ENCODE measurements around the gene OASL. TPM values are rescaled to one million over a fixed set of nuclear protein-coding genes. Genes with fewer than 3 reads are reported as not detected.

The OASL gene
- total and polyA plus RNA-seq, 2 of the 4 experiments (the other 2 are of a cell fraction) = under 0.01 to 0.05 TPM

DNA sequence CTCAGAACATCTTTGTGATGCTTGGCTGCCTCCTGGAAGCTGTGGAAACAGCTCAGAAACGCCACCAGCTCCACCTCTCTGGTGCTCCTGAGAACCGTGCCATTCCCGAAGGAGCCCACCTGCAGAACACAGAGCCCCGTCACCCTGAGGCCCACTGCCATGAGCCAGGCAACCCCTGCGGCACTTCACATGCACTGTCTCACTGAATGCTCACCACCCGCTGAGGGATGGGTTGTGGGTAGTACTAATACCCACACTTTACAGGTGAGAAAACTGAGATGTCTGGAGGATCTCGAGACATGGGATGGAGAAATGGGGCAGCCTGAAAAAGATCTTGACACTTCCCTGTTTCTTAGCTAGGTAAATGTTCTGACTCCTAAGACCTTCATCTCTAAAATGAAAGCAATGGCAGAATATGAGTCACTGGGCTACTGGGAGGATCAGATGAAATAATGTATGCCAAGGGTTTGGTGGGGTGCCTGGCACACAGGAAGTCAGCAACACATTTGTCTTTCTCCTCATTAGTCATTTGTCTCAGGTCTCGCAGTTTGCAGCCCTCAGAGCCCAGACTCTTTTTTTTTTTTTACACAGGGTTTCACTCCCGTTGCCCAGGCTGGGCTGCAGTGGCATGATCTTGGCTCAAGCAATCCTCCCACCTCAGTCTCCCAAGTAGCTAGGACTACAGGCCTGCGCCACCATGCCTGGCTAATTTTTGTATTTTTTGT lies 5.3 kb downstream of the OASL start:
- WGBS, 2 experiments (ENCODE audit: extremely low coverage in 2 of 2, insufficient read length in 1 of 2) = 35% methylated on average over 2 of the region's 10 CpGs; no CpG with 5 or more reads in 1 of the 2 experiments
- Histone ChIP-seq H3K27ac (ENCODE audit: insufficient read depth, low read length) (no peak overlapping the region), H2BK5ac (ENCODE audit: low read depth, low read length, poor library complexity, severe bottlenecking) (no peak overlapping the region), H4K5ac (ENCODE audit: low read depth, low read length) (no peak overlapping the region), H3K4me1 (ENCODE audit: control insufficient read depth, insufficient read depth, low read length) (no peaks in the 10 kb centered on the region), H3K36me3 (ENCODE audit: control insufficient read depth, insufficient read depth, low read length) (no peaks in the 10 kb centered on the region), H3K79me1 (ENCODE audit: low read depth in 1 of 2, low read length in 2 of 2) (no peaks in the 10 kb centered on the region), H3K9me1 (ENCODE audit: insufficient read depth, low read length) (0 out of 2 replicates have a peak, but pooled peaks cover 2% of the 10 kb centered on the region), H3K4ac (ENCODE audit: low read depth, low read length) (no peak overlapping the region), H2AFZ (replicated peaks; ENCODE audit: low read length, poor library complexity) (no peak overlapping the region), H2BK15ac (ENCODE audit: low read depth, low read length) (no peak overlapping the region), H4K20me1 (ENCODE audit: insufficient read depth, low read length) (no peaks in the 10 kb centered on the region), H3K4me2 (ENCODE audit: low read depth, low read length) (no peak overlapping the region), H2AK9ac (replicated peaks; ENCODE audit: low read depth, low read length, poor library complexity) (no peak overlapping the region), H3K18ac (ENCODE audit: low read depth, low read length) (no peak overlapping the region), H3K9ac (ENCODE audit: low read depth, low read length) (no peak overlapping the region), H3K9me3 (ENCODE audit: control insufficient read depth, insufficient read depth, low read length) (no peaks in the 10 kb centered on the region), H3K4me3 (ENCODE audit: insufficient read depth, low read depth, low read length) (no peak overlapping the region), H2BK120ac (ENCODE audit: low read depth, low read length) (no peak overlapping the region), H2AK5ac (ENCODE audit: low read depth, low read length) (no peak overlapping the region), H3K14ac (replicated peaks; ENCODE audit: low read depth, low read length) (no peak overlapping the region), H3K27me3 (ENCODE audit: control insufficient read depth, insufficient read depth, low read length) (peaks cover 8% of the 10 kb centered on the region; the same call in 1 of the 2 replicates), H4K91ac (ENCODE audit: insufficient read depth, low read depth, low read length) (no peak overlapping the region), H3K56ac (ENCODE audit: extremely low read depth, insufficient read depth, low read length) (no peak overlapping the region), H3K23ac (ENCODE audit: low read depth, low read length) (no peak overlapping the region), H4K8ac (ENCODE audit: low read depth in 2 of 2, low read length in 2 of 2) (no peak overlapping the region), H2BK20ac (ENCODE audit: low read depth, low read length) (no peak overlapping the region)
- intact Hi-C loops (cut with micrococcal nuclease) = no loop called here
- in situ Hi-C loops (cut with MboI; ENCODE audit: low sequenced_read_pairs) = no loop called here
- POLR2A ChIA-PET (ENCODE audit: unreplicated experiment) = no interaction called here
- 0 out of 2 replicates have a peak, but pooled peaks have one; percentile 32 for ATAC-seq (ENCODE audit: low read depth)
- BruUV-seq (replicated peaks) = no TSS peak
- CTCF ChIA-PET = interaction anchor here (0.6 kb wide), 1 partner anchor 1966 kb away, joined by 3 read pairs; no protein-coding TSS in a partner anchor
- dilution Hi-C loops (cut with HindIII; ENCODE audit: low sequenced_read_pairs, unreplicated experiment) = no loop called here
- no peak for DNase-seq
- TF ChIP-seq MXI1 (IDR thresholded peaks at IDR 0.05; ENCODE audit: borderline replicate concordance, low read depth, low read length) = no peak
- no peak for TF ChIP-seq FOS (IDR thresholded peaks at IDR 0.05; ENCODE audit: low read depth, low read length)
- no peak for TF ChIP-seq BHLHE40 (IDR thresholded peaks at IDR 0.05; ENCODE audit: low read depth, low read length)
- no peak for TF ChIP-seq RFX5 (IDR thresholded peaks at IDR 0.05; ENCODE audit: low read depth, low read length)
- no peak for TF ChIP-seq CHD1 (IDR thresholded peaks at IDR 0.05; ENCODE audit: low read depth, low read length)
- TF ChIP-seq RCOR1 (IDR thresholded peaks at IDR 0.05; ENCODE audit: insufficient replicate concordance, low read length) = no peak
- TF ChIP-seq, protein P1, sequence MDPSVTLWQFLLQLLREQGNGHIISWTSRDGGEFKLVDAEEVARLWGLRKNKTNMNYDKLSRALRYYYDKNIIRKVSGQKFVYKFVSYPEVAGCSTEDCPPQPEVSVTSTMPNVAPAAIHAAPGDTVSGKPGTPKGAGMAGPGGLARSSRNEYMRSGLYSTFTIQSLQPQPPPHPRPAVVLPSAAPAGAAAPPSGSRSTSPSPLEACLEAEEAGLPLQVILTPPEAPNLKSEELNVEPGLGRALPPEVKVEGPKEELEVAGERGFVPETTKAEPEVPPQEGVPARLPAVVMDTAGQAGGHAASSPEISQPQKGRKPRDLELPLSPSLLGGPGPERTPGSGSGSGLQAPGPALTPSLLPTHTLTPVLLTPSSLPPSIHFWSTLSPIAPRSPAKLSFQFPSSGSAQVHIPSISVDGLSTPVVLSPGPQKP (IDR thresholded peaks at IDR 0.05; ENCODE audit: borderline replicate concordance, low read depth, low read length) = no peak
- no peak for TF ChIP-seq SMC3 (IDR thresholded peaks at IDR 0.05; ENCODE audit: low read depth, low read length)
- TF ChIP-seq USF2 (IDR thresholded peaks at IDR 0.05; ENCODE audit: low read depth, low read length) = no peak
- TF ChIP-seq MAFK (IDR thresholded peaks at IDR 0.05; ENCODE audit: low read depth, low read length) = no peak
- TF ChIP-seq POLR2A (IDR thresholded peaks at IDR 0.05; ENCODE audit: low read depth, low read length) = no peak
- TF ChIP-seq MAZ (IDR thresholded peaks at IDR 0.05; ENCODE audit: borderline replicate concordance, low read depth, low read length) = no peak
- TF ChIP-seq, protein P2, sequence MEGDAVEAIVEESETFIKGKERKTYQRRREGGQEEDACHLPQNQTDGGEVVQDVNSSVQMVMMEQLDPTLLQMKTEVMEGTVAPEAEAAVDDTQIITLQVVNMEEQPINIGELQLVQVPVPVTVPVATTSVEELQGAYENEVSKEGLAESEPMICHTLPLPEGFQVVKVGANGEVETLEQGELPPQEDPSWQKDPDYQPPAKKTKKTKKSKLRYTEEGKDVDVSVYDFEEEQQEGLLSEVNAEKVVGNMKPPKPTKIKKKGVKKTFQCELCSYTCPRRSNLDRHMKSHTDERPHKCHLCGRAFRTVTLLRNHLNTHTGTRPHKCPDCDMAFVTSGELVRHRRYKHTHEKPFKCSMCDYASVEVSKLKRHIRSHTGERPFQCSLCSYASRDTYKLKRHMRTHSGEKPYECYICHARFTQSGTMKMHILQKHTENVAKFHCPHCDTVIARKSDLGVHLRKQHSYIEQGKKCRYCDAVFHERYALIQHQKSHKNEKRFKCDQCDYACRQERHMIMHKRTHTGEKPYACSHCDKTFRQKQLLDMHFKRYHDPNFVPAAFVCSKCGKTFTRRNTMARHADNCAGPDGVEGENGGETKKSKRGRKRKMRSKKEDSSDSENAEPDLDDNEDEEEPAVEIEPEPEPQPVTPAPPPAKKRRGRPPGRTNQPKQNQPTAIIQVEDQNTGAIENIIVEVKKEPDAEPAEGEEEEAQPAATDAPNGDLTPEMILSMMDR (conservative IDR thresholded peaks at IDR 0.05; ENCODE audit: low read depth, low read length) = no peak
- no peak for TF ChIP-seq NFE2L2 (IDR thresholded peaks at IDR 0.05; ENCODE audit: low read depth, low read length)
- no peak for TF ChIP-seq RAD21 (IDR thresholded peaks at IDR 0.05; ENCODE audit: low read length)

All from IMR-90 (cell line).